Muscle of back (tissue), 11 donors: Measurements from ENCODE around the gene ZNF414. TPM values are rescaled to one million over a fixed set of nuclear protein-coding genes. Genes with fewer than 3 reads are reported as not detected.

Source experiments
- DNase-seq, 3 donors: peaks; one replicate each; pipeline versions ENCODE4 v3.0.0 to v3.0.0-alpha.2; 2013
- polyA plus RNA-seq, 10 donors: library from polyadenylated mRNA; unstranded; fragments of 120-200 nt; gene quantifications; one replicate each; pipeline ENCODE4 v1.2.1, GENCODE V29; 2013; ENCODE audit not compliant: insufficient read length in 10 of 10

ZNF414 gene
- polyA plus RNA-seq, 10 donors = 10.9 to 18.1 (median 12.9) TPM

GRCh38 chr19:8466018-8466417 lies 47.9 kb downstream of the ZNF414 start:
- DNase-seq = no peak

- DNase-seq = no peak
Measured at GRCh38 chr19:8463365-8463764, 50.6 kb downstream of the ZNF414 start.

GRCh38 chr19:8462571-8462970 lies 51.4 kb downstream of the ZNF414 start:
- DNase-seq = no peak

GRCh38 chr19:8461891-8462290 lies 52.1 kb downstream of the ZNF414 start:
- DNase-seq = no peak

GRCh38 chr19:8461376-8461775 lies 52.6 kb downstream of the ZNF414 start:
- DNase-seq = no peak

GRCh38 chr19:8460516-8461298 lies 53.3 kb downstream of the ZNF414 start:
- no peak for DNase-seq

Other genes with a start within 250 kb of the ZNF414 start
- 10 to 100 TPM; 15.8 to 27.2 (median 19.7) TPM for gene CD320, start 205.8 kb downstream of the ZNF414 start, polyA plus RNA-seq
- 10 to 100 TPM; 26.3 to 56.8 (median 43.9) TPM for gene NDUFA7, start 192.8 kb downstream of the ZNF414 start, polyA plus RNA-seq
- gene RPS28, start 192.7 kb downstream of the ZNF414 start, polyA plus RNA-seq = 100 to 1,000 TPM; 460 to 776 (median 571) TPM
- 10 to 100 TPM in 5 of 10 donors, 1 to 10 TPM in 5; 5.1 to 14.8 (median 9.6) TPM for gene KANK3, start 170.9 kb downstream of the ZNF414 start, polyA plus RNA-seq
- gene ANGPTL4, start 150.0 kb downstream of the ZNF414 start, polyA plus RNA-seq = 1 to 10 TPM in 9 of 10 donors, under 1 TPM in 1; 0.79 to 2.8 (median 2.0) TPM
- gene RAB11B, start 123.8 kb downstream of the ZNF414 start, polyA plus RNA-seq = 10 to 100 TPM; 55.9 to 90.1 (median 66.8) TPM
- 10 to 100 TPM; 10.9 to 19.0 (median 14.3) TPM for gene MARCHF2, start 100.9 kb downstream of the ZNF414 start, polyA plus RNA-seq
- 100 to 1,000 TPM; 162 to 259 (median 182) TPM for gene HNRNPM, start 69.2 kb downstream of the ZNF414 start, polyA plus RNA-seq
- gene PRAM1, start 11.5 kb downstream of the ZNF414 start, polyA plus RNA-seq = 1 to 10 TPM in 7 of 10 donors, under 1 TPM in 3; 0.62 to 2.4 (median 1.9) TPM
- gene MYO1F, start 63.3 kb upstream of the ZNF414 start, polyA plus RNA-seq = 10 to 100 TPM in 1 of 10 donors, 1 to 10 TPM in 9; 3.4 to 13.7 (median 5.8) TPM
- gene ADAMTS10, start 96.5 kb upstream of the ZNF414 start, polyA plus RNA-seq = 10 to 100 TPM; 20.0 to 52.9 (median 31.1) TPM
- gene NFILZ, start 116.5 kb upstream of the ZNF414 start, polyA plus RNA-seq = not detected
- gene ACTL9, start 184.6 kb upstream of the ZNF414 start, polyA plus RNA-seq = not detected
- gene OR2Z1, start 207.5 kb upstream of the ZNF414 start, polyA plus RNA-seq = not detected